Kidney (tissue), 14 donors: ENCODE measurements around the gene ULK4. TPM values are rescaled to one million over a fixed set of nuclear protein-coding genes. Genes with fewer than 3 reads are reported as not detected.

Experiments used
- DNase-seq, 5 donors: peaks; one replicate each; pipeline ENCODE4 v3.0.0-alpha.2; 2013 to 2020
- FAIRE-seq: peaks from 2 replicates; lab custom pipeline; 2012; peaks lifted over from hg19 to GRCh38; lab: Jason Lieb, UNC
- H3K27ac ChIP-seq, 2 donors: one replicate each; pipeline ENCODE4 v1.7.0; 2013; ENCODE audit warnings: low read depth in 2 of 2, low read length in 2 of 2, inconsistent platforms in 1 of 2
- H3K27me3 ChIP-seq: one replicate; pipeline ENCODE4 v1.7.1; 2013; ENCODE audit warnings: low read length, inconsistent platforms; ENCODE audit not compliant: control insufficient read depth, insufficient read depth
- H3K36me3 ChIP-seq, 3 donors: one replicate each; pipeline versions ENCODE4 v1.7.0 to v1.7.1; 2013; ENCODE audit warnings: low read length in 3 of 3, control low read depth in 1 of 3, inconsistent platforms in 1 of 3; ENCODE audit not compliant: insufficient read depth in 3 of 3, control insufficient read depth in 2 of 3
- H3K4me1 ChIP-seq, 3 donors: one replicate each; pipeline versions ENCODE4 v1.7.0 to v1.7.1; 2013; ENCODE audit warnings: low read length in 3 of 3, inconsistent platforms in 1 of 3, low read depth in 1 of 3; ENCODE audit not compliant: control insufficient read depth in 2 of 3, insufficient read depth in 2 of 3
- H3K4me3 ChIP-seq, 3 donors: one replicate each; pipeline versions ENCODE4 v1.7.0 to v1.8.1; 2013; ENCODE audit warnings: low read length in 3 of 3, control low read depth in 1 of 3, inconsistent platforms in 1 of 3
- H3K9ac ChIP-seq, 3 donors: one replicate each; pipeline versions ENCODE4 v1.7.0 to v1.7.1; 2013; ENCODE audit warnings: low read length in 3 of 3, control low read depth in 1 of 3, inconsistent platforms in 1 of 3
- H3K9me3 ChIP-seq, 3 donors: one replicate each; pipeline versions ENCODE4 v1.7.0 to v1.7.1; 2013; ENCODE audit warnings: low read length in 3 of 3, control low read depth in 1 of 3, inconsistent platforms in 1 of 3; ENCODE audit not compliant: control insufficient read depth in 2 of 3, insufficient read depth in 1 of 3
- CTCF ChIP-seq: IDR thresholded peaks from 3 replicates; pipeline ENCODE4 v1.5.1; 2012; ENCODE audit warnings: mild to moderate bottlenecking, moderate library complexity, borderline replicate concordance; ENCODE audit not compliant: insufficient read depth; ENCODE audit errors: extremely low read depth
- intact Hi-C: fragments of 100-400 bp; cut with DNase I; formaldehyde crosslinking; loops from one replicate; pipeline ENCODE4 v1.11.1; 2022
- polyA plus RNA-seq: library from polyadenylated mRNA; stranded (reverse); fragments of 350-450 nt; fragmentation: Illumina TruSeq; extraction: RNeasy Lipid Tissue Mini Kit (QIAGEN cat#74804); gene quantifications from one replicate; pipeline ENCODE4 v1.2.3, GENCODE V29; 2014; ENCODE audit warnings: low read depth, low replicate concordance; ENCODE audit not compliant: insufficient read depth
- total RNA-seq: library from RNA; stranded (reverse); fragmentation: NEBNext Ultra II Directional; extraction: Animal tissue kit (Norgen Biotek cat#: 25700); gene quantifications from one replicate; pipeline ENCODE4 v1.2.1, GENCODE V29; 2021
- donor health status: control.
- donor health status: control.
- donor health status: control.
- donor health status: control.
- donor health status: control.
- donor health status: DM: yes; HTN: yes; CAD: no.
- donor health status: Normal renal cell carcinoma (clear cell type).

ULK4 gene
- total and polyA plus RNA-seq, 2 donors from 2014 or later, result 4.6 to 20.5 TPM

- Histone ChIP-seq H3K4me1 (no peaks in the 10 kb centered on the region), H3K27me3 (no peaks in the 10 kb centered on the region), H3K36me3 (no peaks in the 10 kb centered on the region), H3K27ac (no peak overlapping the region), H3K4me3 (no peak overlapping the region), H3K9me3 (no peaks in the 10 kb centered on the region), H3K9ac (no peak overlapping the region)
- no peak for TF ChIP-seq CTCF
- intact Hi-C loops, result no loop called here
- FAIRE-seq (no peak), DNase-seq (no peak)
Measured at GRCh38 chr3:41345788-41346187, 616.1 kb downstream of the ULK4 start.

- H3K9me3 ChIP-seq, result no peaks in the 10 kb centered on the region
Measured at GRCh38 chr3:41339758-41340157, 622.1 kb downstream of the ULK4 start.

GRCh38 chr3:41338276-41338675 lies 623.6 kb downstream of the ULK4 start:
- no peaks in the 10 kb centered on the region for H3K27me3 ChIP-seq
- H3K9me3 ChIP-seq, result no peaks in the 10 kb centered on the region
- intact Hi-C loops, result no loop called here
- H3K9ac ChIP-seq, result no peak overlapping the region
- H3K36me3 ChIP-seq, result no peaks in the 10 kb centered on the region
- no peak for FAIRE-seq
- no peaks in the 10 kb centered on the region for H3K4me1 ChIP-seq
- DNase-seq, result no peak
- no peak for TF ChIP-seq CTCF
- H3K4me3 ChIP-seq, result no peak overlapping the region
- H3K27ac ChIP-seq, result no peak overlapping the region

More at GRCh38 chr3:41339758-41340157, 622.1 kb downstream of the ULK4 start:
- DNase-seq, result no peak
- no peak overlapping the region for H3K27ac ChIP-seq
- no peak for TF ChIP-seq CTCF
- no peak for FAIRE-seq
- no peaks in the 10 kb centered on the region for H3K36me3 ChIP-seq
- no peak overlapping the region for H3K9ac ChIP-seq
- H3K4me3 ChIP-seq, result no peak overlapping the region
- H3K4me1 ChIP-seq, result no peaks in the 10 kb centered on the region
- H3K27me3 ChIP-seq, result no peaks in the 10 kb centered on the region
- intact Hi-C loops, result no loop called here

GRCh38 chr3:41334426-41334825 lies 627.5 kb downstream of the ULK4 start:
- no peaks in the 10 kb centered on the region for H3K9me3 ChIP-seq
- DNase-seq (no peak), FAIRE-seq (no peak)
- intact Hi-C loops, result no loop called here
- H3K27ac ChIP-seq, result no peak overlapping the region
- H3K9ac ChIP-seq, result no peak overlapping the region
- no peaks in the 10 kb centered on the region for H3K27me3 ChIP-seq
- no peaks in the 10 kb centered on the region for H3K4me1 ChIP-seq
- no peak overlapping the region for H3K4me3 ChIP-seq
- no peaks in the 10 kb centered on the region for H3K36me3 ChIP-seq
- TF ChIP-seq CTCF, result no peak
